GM19468 (cell line): ENCODE data around the gene DNAJA3.

Source experiments
- ATAC-seq: cut with Tn5 transposase; IDR thresholded peaks from one replicate; pipeline ENCODE4 v1.9.1; 2021; ENCODE audit warnings: mild to moderate bottlenecking, moderate library complexity, moderate number of reproducible peaks; ENCODE audit not compliant: unreplicated experiment; ENCODE audit errors: extremely low read depth

The DNAJA3 gene

DNA sequence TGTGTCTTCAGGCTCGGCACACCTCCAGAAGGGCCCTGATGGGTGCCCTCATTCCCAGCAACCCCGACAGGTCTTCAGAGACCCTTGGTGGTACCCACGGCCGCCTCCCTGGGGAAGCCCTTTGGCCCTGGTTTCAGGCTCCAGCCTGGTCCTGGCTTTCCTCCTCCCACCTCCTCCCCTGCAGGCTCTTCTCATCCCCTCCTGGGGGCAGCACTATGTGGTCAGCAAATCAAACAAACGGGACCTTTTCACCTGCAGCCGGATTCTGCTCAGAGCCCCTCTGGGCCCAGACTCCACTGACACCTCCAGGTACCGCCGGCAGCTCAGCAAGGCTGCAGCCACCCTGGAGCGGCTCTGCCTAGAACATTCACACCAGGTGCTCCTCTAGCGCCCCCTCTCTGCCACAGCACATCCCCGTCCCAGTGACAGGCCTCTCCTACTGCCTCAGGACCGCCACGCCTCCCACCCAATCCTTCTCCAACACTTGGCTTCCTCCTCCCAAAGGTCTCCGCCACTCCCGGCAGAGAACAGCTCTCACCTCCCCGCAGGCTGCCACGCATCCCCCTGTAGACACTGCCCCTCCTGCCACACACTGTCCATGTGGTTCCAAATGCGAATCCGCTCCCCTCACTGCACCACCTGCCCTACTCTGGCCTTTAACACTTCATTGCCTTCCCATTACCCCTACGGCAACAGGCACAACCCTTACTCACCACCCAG lies 21.3 kb upstream of the DNAJA3 start:
- no peak for ATAC-seq

GRCh38 chr16:4404967-4405696 lies 20.5 kb upstream of the DNAJA3 start:
- ATAC-seq, result no peak

- no peak for ATAC-seq
Measured at GRCh38 chr16:4407543-4408322, 17.9 kb upstream of the DNAJA3 start.

DNA sequence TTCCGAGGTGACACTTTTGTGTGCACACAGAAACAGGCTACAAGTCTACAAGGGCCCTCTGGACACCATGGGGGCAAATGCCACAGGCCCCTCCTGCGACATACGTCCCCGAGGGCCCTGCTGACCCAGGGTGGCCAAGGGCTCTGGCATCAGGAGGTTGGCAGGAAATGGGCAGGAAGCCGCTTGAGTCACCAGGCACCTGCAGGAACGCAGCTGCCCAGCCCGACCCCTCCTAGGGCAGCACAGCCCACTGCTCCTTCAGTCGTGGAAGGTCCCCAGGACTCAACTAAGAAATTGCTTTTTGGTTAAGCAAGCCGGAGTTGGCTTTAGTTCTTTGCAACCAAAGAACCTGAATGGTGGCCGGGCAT lies 17.4 kb upstream of the DNAJA3 start:
- ATAC-seq, result no peak

DNA sequence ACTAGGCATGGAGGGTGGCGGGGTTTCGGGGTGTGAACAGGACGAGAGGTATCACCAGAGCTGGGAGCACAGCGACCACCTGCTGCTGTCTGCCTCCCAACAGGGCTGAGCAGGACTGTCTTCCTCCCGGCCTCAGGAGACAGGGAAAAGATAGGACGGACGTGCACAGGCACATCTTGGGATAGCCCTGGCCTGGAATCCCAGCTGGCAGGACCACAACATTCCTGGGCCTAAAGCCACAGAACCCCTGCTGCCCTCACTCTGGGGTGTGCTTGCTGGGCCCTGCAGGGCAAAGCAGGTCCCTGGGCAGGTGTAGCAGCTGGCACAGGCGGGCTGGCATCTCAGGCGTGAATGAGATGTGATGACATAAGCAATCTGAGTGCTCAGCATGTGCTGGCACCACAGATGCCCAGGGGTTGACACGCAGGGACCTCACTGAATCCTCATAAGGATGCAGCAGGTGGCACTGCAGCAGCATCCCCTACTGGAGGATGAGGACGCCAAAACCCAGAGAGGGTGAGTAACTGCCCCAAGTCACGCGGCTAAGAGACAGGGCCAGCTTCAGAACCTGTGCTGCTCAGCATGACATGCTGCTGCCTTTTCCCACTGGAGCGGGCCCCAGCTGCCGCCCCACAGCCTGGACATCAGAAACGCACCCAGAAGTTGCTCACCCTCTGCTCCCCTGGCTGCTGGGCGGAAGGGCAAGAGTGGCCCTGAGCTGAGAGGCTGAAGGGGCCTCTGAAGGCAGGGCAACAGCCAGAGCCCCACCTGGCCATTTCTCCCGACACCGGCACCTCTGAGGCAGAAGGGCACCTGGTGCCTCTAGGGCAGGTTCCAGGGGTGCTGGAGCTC lies 16.4 kb upstream of the DNAJA3 start:
- ATAC-seq, result no peak

GRCh38 chr16:4410335-4411075 lies 15.2 kb upstream of the DNAJA3 start:
- ATAC-seq, result no peak

- ATAC-seq, result no peak
Measured at GRCh38 chr16:4411684-4412083, 14.0 kb upstream of the DNAJA3 start.

DNA sequence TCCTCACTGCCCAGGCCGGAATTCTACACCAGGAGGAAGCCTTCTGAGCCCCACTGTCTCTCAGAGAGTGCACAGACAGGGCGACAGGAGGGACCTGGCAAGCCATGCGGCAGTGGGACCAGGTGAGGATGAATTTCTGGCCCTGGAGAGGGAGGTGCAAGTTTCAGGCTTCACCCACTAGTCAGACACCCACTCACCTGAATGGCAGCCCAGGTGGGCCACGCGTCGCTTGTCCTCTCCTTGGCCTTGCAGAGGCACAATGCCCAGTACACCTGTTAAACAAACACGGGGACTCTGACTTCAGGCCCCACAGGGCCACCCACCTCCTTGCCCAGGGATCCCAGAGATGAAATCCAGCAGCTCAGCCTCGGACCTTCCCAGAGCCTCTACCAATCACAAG lies 13.5 kb upstream of the DNAJA3 start:
- no peak for ATAC-seq

- ATAC-seq, result no peak
Measured at GRCh38 chr16:4412854-4413253, 12.8 kb upstream of the DNAJA3 start.

DNA sequence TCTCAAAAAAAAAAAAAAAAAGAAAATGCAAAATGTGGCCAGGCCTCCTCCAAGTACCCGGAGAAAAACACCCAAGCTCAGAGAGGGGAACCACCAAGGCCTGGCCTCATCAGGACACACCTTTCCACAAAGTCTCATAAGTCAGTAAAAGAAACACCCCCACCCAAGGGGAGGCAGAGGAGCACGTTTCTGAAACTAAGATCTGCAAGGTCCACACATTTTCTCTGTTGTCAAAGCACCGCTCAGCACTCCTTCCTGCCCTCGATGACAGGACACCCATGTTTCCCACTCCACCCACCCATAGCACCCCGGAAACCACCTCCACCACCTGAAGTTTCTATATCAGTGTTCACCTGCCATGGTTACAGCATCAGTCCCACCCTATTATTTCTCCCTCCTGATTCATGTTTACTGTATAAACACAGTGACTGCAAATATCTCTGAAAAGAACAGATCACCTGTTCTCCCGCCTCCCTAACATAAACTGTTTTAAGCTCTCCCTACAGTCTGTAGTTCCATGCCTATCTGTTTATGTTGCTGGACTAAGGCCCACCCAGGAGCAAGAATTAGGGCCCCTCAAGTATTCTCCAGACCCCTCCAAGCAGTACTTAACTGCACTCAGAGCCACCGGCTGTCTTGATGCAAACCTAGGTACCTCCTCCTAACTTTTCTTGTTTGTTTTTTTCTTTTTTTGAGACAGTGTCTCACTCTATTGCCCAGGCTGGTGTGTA lies 11.3 kb upstream of the DNAJA3 start:
- peak; percentile 53 for ATAC-seq

DNA sequence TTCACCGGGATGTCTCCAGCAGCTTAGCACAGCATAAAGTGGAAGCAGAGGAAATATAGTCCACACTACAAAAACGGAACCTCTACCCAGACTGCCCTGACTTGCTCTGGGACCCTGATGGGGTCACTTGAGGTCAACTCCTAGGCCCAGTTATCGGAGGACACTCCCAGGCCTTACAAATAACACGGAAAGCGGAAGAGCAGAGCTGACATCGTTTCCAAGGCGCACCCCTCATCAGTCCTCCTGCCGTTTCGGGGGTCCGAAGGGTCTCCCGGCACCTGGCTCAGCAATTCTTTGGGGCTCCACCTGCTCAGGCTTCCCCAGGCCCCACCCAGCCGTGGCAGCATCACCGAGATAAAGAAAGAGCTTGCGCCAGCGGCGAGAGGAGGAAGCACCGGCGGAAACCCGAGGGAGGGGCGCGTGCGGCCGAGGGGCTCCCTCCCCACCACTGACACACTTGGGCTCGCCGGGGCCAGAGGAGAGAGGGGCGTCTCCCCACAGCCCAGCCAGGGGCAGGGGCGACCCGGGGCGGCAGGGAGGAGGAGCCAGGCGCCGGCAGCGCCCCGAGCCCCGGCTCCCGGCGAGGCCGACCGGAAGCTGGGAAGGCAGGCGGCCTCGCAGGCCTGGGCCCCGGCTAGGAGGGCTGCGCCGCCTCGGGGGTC lies 10.0 kb upstream of the DNAJA3 start:
- ATAC-seq, result no peak

DNA sequence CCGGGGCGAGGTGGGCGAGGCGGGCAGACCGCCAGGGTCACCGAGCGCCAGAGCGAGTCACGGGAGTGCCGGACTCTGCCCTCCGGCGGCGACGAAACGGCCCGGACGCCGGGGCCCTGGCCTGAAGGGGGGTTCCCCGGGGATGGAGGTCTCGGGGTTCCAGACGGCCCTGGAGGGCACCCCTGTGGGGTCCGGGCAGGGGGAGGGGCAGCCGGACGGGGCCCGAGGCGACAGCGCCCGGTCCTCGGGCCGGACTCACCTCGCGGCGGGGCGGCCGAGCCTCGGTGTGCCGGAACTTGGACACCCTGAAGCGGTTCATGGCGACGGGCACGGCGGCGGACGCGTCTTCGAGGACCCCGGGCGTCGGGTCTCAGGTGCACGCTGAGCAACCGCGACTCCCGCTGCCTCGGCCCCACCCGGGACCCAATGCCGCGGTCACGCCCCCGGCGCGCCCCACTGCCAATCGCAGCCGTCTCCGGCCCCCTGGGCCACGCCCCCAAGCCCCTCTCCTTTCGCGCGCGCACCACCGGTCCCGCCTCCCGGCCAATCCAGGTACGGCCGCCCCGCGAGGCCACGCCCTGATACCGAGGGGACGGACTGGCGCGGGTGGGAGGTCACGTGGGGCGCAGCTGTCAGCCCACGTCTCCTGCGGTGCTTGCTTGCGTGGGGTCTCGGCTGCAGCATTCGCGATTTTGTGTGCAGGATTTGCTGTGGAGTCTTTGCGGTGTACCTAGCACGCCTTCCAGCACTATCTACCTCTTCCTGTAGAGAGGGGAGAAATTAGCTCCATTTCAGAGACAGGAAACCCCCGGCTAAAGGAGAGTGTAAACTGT lies 9.3 kb upstream of the DNAJA3 start, which contains the start of gene CORO7:
Gene CORO7 (minus strand): TSS at position 397 of the 833 bp plus-strand sequence. CDS start 78 bp downstream, at position 319.
- ATAC-seq, result peak; percentile 29

- ATAC-seq, result no peak
Measured at GRCh38 chr16:4419402-4419959, 6.2 kb upstream of the DNAJA3 start.

- ATAC-seq, result no peak
Measured at GRCh38 chr16:4420505-4421105, 5.1 kb upstream of the DNAJA3 start.

DNA sequence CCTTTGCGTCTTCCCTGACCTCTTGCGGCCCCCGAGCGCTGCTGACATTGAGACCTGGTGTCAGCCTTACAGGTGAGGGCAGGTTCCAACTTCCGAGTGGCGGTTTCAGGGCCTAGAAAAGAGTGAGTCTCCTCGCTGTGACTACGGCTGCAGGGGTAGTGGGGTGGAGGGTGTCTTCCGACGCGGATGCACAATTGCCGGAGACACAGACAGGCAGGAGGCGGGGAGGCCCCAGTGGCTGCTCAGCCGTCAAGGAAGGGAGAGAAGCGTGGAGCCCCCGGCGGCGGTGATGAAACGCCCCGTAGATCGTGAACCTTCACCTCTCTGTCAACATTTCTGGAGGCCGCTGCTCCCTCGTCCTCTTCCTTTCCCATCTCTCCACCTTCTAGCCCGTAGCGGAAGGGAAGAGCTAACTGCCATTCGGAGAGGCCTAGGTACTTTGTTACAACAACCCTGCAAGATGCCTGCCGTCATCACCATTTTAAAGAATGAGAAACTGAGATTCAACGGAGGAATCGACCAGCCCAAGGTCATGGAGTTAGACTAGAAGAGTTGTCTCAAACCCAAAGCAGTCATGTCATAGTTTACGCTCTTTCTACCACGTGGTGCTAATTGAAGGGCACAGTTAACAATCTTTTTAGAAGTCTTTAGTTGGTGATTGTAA lies 485 bp downstream of the DNAJA3 start:
- ATAC-seq, result no peak

GRCh38 chr16:4426722-4427372 lies 1.2 kb downstream of the DNAJA3 start:
- no peak for ATAC-seq
